HG03342 (cell line): ENCODE results near the gene ASAP2.
A peak's percentile ranks its signal among the peaks of the same experiment; 100 is the strongest.

ENCODE experiments used
- ATAC-seq: cut with Tn5 transposase; IDR thresholded peaks from one replicate; pipeline ENCODE4 v1.9.1; 2021; ENCODE audit warnings: mild to moderate bottlenecking, moderate library complexity; ENCODE audit not compliant: unreplicated experiment

ASAP2 gene

GRCh38 chr2:9205963-9206948, at the start of gene ASAP2:
Gene ASAP2, plus strand, starts transcription at chr2:9206812. Its CDS starts 293 bp downstream, at chr2:9207105.
- ATAC-seq, result peak; percentile 51

GRCh38 chr2:9158786-9159779, 47.5 kb upstream of the ASAP2 start:
- ATAC-seq, result no peak

GRCh38 chr2:9160732-9161131, 45.9 kb upstream of the ASAP2 start:
- no peak for ATAC-seq

- no peak for ATAC-seq
Measured at GRCh38 chr2:9162841-9163240, 43.8 kb upstream of the ASAP2 start.

GRCh38 chr2:9163306-9164111, 43.1 kb upstream of the ASAP2 start:
- no peak for ATAC-seq

GRCh38 chr2:9164112-9164608, 42.5 kb upstream of the ASAP2 start:
- ATAC-seq, result no peak

GRCh38 chr2:9165625-9166024, 41.0 kb upstream of the ASAP2 start:
- no peak for ATAC-seq

GRCh38 chr2:9166579-9167377, 39.8 kb upstream of the ASAP2 start:
- ATAC-seq, result no peak

- ATAC-seq, result no peak
Measured at GRCh38 chr2:9167718-9168657, 38.6 kb upstream of the ASAP2 start.

GRCh38 chr2:9168821-9169221, 37.8 kb upstream of the ASAP2 start:
- ATAC-seq, result no peak

GRCh38 chr2:9169349-9170107, 37.1 kb upstream of the ASAP2 start:
- no peak for ATAC-seq

- ATAC-seq, result no peak
Measured at GRCh38 chr2:9170458-9171130, 36.0 kb upstream of the ASAP2 start.

GRCh38 chr2:9174771-9175437, 31.7 kb upstream of the ASAP2 start:
- ATAC-seq, result no peak

GRCh38 chr2:9178110-9178903, 28.3 kb upstream of the ASAP2 start:
- ATAC-seq, result peak; percentile 57

- peak; percentile 58 for ATAC-seq
Measured at GRCh38 chr2:9178904-9179571, 27.6 kb upstream of the ASAP2 start.
